Measurements from ENCODE around the gene NLRP12.

The NLRP12 gene

GRCh38 chr19:53868091-53868891 is 44.2 kb upstream of the NLRP12 start:
- TF ChIP-seq CTCF (conservative IDR thresholded peaks at IDR 0.05; ENCODE audit: low read depth, low read length) = no peak
- no peak for DNase-seq (ENCODE audit: low read depth)
- peak overlapping the region; percentile 80 for H3K4me3 ChIP-seq (ENCODE audit: low read length)

- peak; percentile 92 for DNase-seq (ENCODE audit: low read depth)
- H3K4me3 ChIP-seq (ENCODE audit: low read length) = peak within 1 kb of the TSS; percentile 80
- no peak for TF ChIP-seq CTCF (conservative IDR thresholded peaks at IDR 0.05; ENCODE audit: low read depth, low read length)
Measured at GRCh38 chr19:53867225-53868090, 43.3 kb upstream of the NLRP12 start, which contains the start of gene MYADM. MYADM (plus strand) TSS chr19:53867883; CDS start chr19:53873530, 5,647 bp downstream.

- DNase-seq (ENCODE audit: low read depth) = no peak
- TF ChIP-seq CTCF (conservative IDR thresholded peaks at IDR 0.05; ENCODE audit: low read depth, low read length) = no peak
- peak overlapping the region; percentile 50 for H3K4me3 ChIP-seq (ENCODE audit: low read length)
Measured at GRCh38 chr19:53866865-53867224, 42.7 kb upstream of the NLRP12 start.

GRCh38 chr19:53865918-53866864 is 42.1 kb upstream of the NLRP12 start:
- DNase-seq (ENCODE audit: low read depth) = no peak
- no peak for TF ChIP-seq CTCF (conservative IDR thresholded peaks at IDR 0.05; ENCODE audit: low read depth, low read length)

GRCh38 chr19:53865523-53865917 is 41.4 kb upstream of the NLRP12 start:
- peak overlapping the region; percentile 51 for H3K4me3 ChIP-seq (ENCODE audit: low read length)
- TF ChIP-seq CTCF (conservative IDR thresholded peaks at IDR 0.05; ENCODE audit: low read depth, low read length) = no peak
- DNase-seq (ENCODE audit: low read depth) = no peak

More at GRCh38 chr19:53865918-53866864, 42.1 kb upstream of the NLRP12 start:
- H3K4me3 ChIP-seq (ENCODE audit: low read length) = peak overlapping the region; percentile 51

- no peak for DNase-seq (ENCODE audit: low read depth)
- H3K4me3 ChIP-seq (ENCODE audit: low read length) = no peak overlapping the region
- TF ChIP-seq CTCF (conservative IDR thresholded peaks at IDR 0.05; ENCODE audit: low read depth, low read length) = no peak
Measured at GRCh38 chr19:53864308-53864836, 40.3 kb upstream of the NLRP12 start.
